OCI-LY1 (cell line): ENCODE results near the gene ZACN.

Source experiments
- H2AFZ ChIP-seq: fragments of 200-600 bp; sonication (generic), shearing (Covaris generic); 2 replicates; pipeline ENCODE4 v1.6.0; 2014; ENCODE audit warnings: antibody characterized with exemption, mild to moderate bottlenecking, low read length
- H3F3A ChIP-seq: fragments of 200-600 bp; sonication (generic), shearing (Covaris generic); 2 replicates; pipeline ENCODE4 v1.6.0; 2014; ENCODE audit warnings: mild to moderate bottlenecking, antibody characterized with exemption, low read length, moderate library complexity; ENCODE audit not compliant: insufficient read depth
- H3K27ac ChIP-seq: fragments of 200-600 bp; sonication (generic); 2 replicates; pipeline ENCODE4 v1.5.1; 2014; ENCODE audit warnings: low read length, mixed run types, mild to moderate bottlenecking, low read depth; ENCODE audit not compliant: poor library complexity, severe bottlenecking
- H3K27me3 ChIP-seq: fragments of 200-600 bp; sonication (generic); 2 replicates; pipeline ENCODE4 v1.6.0; 2014; ENCODE audit warnings: antibody characterized with exemption, mild to moderate bottlenecking, low read length, moderate library complexity; ENCODE audit not compliant: insufficient read depth
- H3K36me3 ChIP-seq: fragments of 200-600 bp; sonication (generic); 2 replicates; pipeline ENCODE4 v1.6.1; 2014; ENCODE audit warnings: mild to moderate bottlenecking, antibody characterized with exemption, low read length, moderate library complexity, mixed read lengths; ENCODE audit not compliant: insufficient read depth
- H3K4me1 ChIP-seq: fragments of 200-600 bp; sonication (generic); 2 replicates; pipeline ENCODE4 v1.5.1; 2014; ENCODE audit warnings: mild to moderate bottlenecking, low read length, moderate library complexity; ENCODE audit not compliant: insufficient read depth, severe bottlenecking
- H3K4me2 ChIP-seq: fragments of 200-600 bp; sonication (generic), shearing (Covaris generic); 2 replicates; pipeline ENCODE4 v1.6.1; 2014; ENCODE audit warnings: low read length
- H3K4me3 ChIP-seq: fragments of 200-600 bp; sonication (generic); 2 replicates; pipeline ENCODE4 v1.5.1; 2014; ENCODE audit warnings: low read length, low read depth, mild to moderate bottlenecking, mixed read lengths; ENCODE audit not compliant: poor library complexity, severe bottlenecking
- H3K79me2 ChIP-seq: fragments of 200-600 bp; shearing (Covaris generic); 2 replicates; pipeline ENCODE4 v1.6.1; 2016; ENCODE audit warnings: mixed run types, low read length, mixed read lengths; ENCODE audit not compliant: insufficient read depth
- H3K9ac ChIP-seq: fragments of 200-600 bp; sonication (generic), shearing (Covaris generic); 2 replicates; pipeline ENCODE4 v1.6.1; 2014; ENCODE audit warnings: mild to moderate bottlenecking, low read length, mixed read lengths
- H3K9me2 ChIP-seq: fragments of 200-600 bp; sonication (generic), shearing (Covaris generic); 2 replicates; pipeline ENCODE4 v1.6.1; 2014; ENCODE audit warnings: low read depth, mild to moderate bottlenecking, low read length, mixed read lengths
- H3K9me3 ChIP-seq: fragments of 200-600 bp; shearing (Covaris generic); 2 replicates; pipeline ENCODE4 v1.6.1; 2014; ENCODE audit warnings: low read length, mixed read lengths
- H4K20me1 ChIP-seq: fragments of 200-600 bp; sonication (generic), shearing (Covaris generic); 2 replicates; pipeline ENCODE4 v1.6.0; 2016; ENCODE audit warnings: mild to moderate bottlenecking, low read length; ENCODE audit not compliant: insufficient read depth
- EZH2 ChIP-seq: fragments of 200-600 bp; sonication (generic), shearing (Covaris generic); IDR thresholded peaks from 2 replicates; pipeline ENCODE4 v1.8.0; 2017; ENCODE audit warnings: borderline replicate concordance, mixed run types, mild to moderate bottlenecking, antibody characterized with exemption, low read length, moderate library complexity, mixed read lengths
- TF ChIP-seq, protein P1 (sequence below): fragments of 200-600 bp; sonication (generic), shearing (Covaris generic); IDR thresholded peaks from 2 replicates; pipeline ENCODE4 v1.5.1; 2017; ENCODE audit warnings: mild to moderate bottlenecking, antibody characterized with exemption, low read length, moderate library complexity, mixed read lengths

The ZACN gene

DNA sequence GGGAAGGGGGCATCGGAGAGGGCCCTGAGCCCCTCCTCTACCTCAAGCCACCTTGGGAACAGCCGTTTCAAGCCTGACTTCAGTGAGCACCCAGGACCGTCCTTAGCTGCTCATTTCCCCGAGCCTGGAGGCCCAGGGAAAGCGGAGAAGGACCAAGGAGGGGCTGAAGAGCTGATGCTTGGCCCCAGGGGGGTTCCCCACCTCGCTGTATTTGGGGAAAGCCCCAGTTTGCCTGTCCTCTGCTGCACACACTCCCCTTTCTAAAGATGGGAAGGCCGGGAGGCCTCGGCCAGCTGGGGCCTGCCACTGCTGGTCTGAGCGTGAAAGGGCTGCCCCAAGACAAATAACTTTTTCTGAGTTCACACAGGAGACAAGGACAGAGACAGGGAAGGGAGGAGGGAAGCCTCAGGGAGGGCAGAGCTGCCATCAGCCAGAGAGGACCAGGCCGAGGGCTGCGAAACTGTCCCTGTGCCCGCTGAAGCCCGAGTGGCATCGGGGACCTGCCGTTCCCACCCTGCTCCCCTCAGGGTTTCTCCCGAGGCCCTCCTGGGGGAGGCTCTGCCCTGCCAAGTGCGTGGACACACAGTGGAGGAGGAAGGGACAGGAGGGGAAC is 11.6 kb downstream of the ZACN start:
- no peak overlapping the region for H3K27ac ChIP-seq

DNA sequence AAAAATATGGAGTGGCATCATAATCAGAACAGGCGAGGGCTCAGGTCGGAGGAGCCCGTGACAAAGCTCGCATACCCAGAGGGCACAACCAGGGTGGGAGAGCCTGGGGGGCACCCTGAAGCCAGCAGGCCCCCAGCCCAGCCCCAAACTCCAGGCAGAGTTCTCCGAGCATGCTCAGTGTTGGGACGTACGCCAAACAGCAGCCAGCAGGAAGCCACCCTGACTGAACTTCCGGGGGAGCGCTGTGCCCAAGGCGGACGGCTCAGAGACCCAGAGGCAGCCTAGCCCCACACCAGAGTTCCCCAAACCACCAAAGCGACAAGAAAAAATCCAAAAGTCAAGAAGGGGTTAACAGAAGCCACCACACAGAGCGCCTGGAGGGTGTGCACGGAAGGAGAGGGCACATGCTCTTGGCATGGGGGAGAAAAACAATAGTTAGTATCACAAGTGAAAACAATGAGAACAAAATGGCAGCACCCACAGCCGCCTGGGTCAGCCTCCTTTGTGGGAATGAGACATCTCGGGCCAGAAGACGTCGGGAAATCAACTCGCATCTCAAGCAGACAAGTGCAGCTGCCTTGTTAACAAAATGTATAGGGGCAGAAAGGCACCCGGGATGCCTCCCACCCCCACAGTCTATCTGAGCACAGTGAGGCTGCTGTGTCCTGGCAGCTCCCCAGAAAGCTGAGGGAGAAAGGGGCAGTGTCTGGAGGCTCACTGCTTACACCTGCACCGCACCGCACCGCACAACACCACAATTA is 12.7 kb downstream of the ZACN start:
- Histone ChIP-seq H3K9me3 (no peaks in the 10 kb centered on the region), H3K4me3 (no peak overlapping the region)

More for the DNA sequence above, 11.6 kb downstream of the ZACN start:
- Histone ChIP-seq H3K9ac (no peak overlapping the region), H3K4me3 (no peak overlapping the region), H3K9me2 (no peaks in the 10 kb centered on the region), H3K36me3 (peaks cover 54% of the 10 kb centered on the region), H3K4me2 (no peak overlapping the region), H3K27me3 (no peaks in the 10 kb centered on the region), H3K9me3 (no peaks in the 10 kb centered on the region), H3K4me1 (no peaks in the 10 kb centered on the region), H2AFZ (no peak overlapping the region), H4K20me1 (no peaks in the 10 kb centered on the region), H3F3A (no peaks in the 10 kb centered on the region), H3K79me2 (no peaks in the 10 kb centered on the region)
- TF ChIP-seq EZH2: no peak
- TF ChIP-seq, protein P1, sequence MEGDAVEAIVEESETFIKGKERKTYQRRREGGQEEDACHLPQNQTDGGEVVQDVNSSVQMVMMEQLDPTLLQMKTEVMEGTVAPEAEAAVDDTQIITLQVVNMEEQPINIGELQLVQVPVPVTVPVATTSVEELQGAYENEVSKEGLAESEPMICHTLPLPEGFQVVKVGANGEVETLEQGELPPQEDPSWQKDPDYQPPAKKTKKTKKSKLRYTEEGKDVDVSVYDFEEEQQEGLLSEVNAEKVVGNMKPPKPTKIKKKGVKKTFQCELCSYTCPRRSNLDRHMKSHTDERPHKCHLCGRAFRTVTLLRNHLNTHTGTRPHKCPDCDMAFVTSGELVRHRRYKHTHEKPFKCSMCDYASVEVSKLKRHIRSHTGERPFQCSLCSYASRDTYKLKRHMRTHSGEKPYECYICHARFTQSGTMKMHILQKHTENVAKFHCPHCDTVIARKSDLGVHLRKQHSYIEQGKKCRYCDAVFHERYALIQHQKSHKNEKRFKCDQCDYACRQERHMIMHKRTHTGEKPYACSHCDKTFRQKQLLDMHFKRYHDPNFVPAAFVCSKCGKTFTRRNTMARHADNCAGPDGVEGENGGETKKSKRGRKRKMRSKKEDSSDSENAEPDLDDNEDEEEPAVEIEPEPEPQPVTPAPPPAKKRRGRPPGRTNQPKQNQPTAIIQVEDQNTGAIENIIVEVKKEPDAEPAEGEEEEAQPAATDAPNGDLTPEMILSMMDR: no peak

GRCh38 chr17:76092526-76093413 is 13.8 kb downstream of the ZACN start:
- Histone ChIP-seq H3K27me3 (no peaks in the 10 kb centered on the region), H3K9me2 (no peaks in the 10 kb centered on the region), H3K36me3 (peaks cover 67% of the 10 kb centered on the region), H3K9ac (no peak overlapping the region), H2AFZ (no peak overlapping the region), H3K4me2 (no peak overlapping the region), H3K4me3 (no peak overlapping the region), H4K20me1 (no peaks in the 10 kb centered on the region), H3K27ac (no peak overlapping the region), H3K4me1 (no peaks in the 10 kb centered on the region), H3F3A (no peaks in the 10 kb centered on the region), H3K79me2 (no peaks in the 10 kb centered on the region), H3K9me3 (no peaks in the 10 kb centered on the region)
- TF ChIP-seq EZH2: no peak
- TF ChIP-seq, protein P1: no peak

More for the DNA sequence above, 12.7 kb downstream of the ZACN start:
- Histone ChIP-seq H3K4me1 (no peaks in the 10 kb centered on the region), H3K9ac (no peak overlapping the region), H3K79me2 (no peaks in the 10 kb centered on the region), H3K9me2 (no peaks in the 10 kb centered on the region), H3K4me2 (no peak overlapping the region), H3K36me3 (peaks cover 56% of the 10 kb centered on the region), H2AFZ (no peak overlapping the region), H3F3A (no peaks in the 10 kb centered on the region), H3K27me3 (no peaks in the 10 kb centered on the region), H4K20me1 (no peaks in the 10 kb centered on the region), H3K27ac (no peak overlapping the region)
- TF ChIP-seq, protein P1: no peak
- TF ChIP-seq EZH2: no peak
